ENCODE data around the gene AP2S1. TPM values are rescaled to one million over a fixed set of nuclear protein-coding genes. Genes with fewer than 3 reads are reported as not detected.

The AP2S1 gene
- total and polyA plus RNA-seq, 2 of the 8 experiments (the other 6 are each of a cell fraction or from before 2014, with no cell fraction given): 195 to 211 TPM

- TF ChIP-seq USF2 (IDR thresholded peaks at IDR 0.05; ENCODE audit: low read length): no peak
- no peak for TF ChIP-seq ATF3 (IDR thresholded peaks at IDR 0.05; ENCODE audit: insufficient read depth, low read depth, low read length)
- TF ChIP-seq CTCF (IDR thresholded peaks at IDR 0.05; ENCODE audit: control extremely low read depth in 1 of 3, insufficient read depth in 1 of 3, low read depth in 1 of 3, low read length in 3 of 3): no peak
- no peak for TF ChIP-seq CREB1 (IDR thresholded peaks at IDR 0.05)
Measured at GRCh38 chr19:46881092-46881491, 30.4 kb upstream of the AP2S1 start (continued).

Data from H1 (cell line).